H54 (cell line): ENCODE measurements around the gene CDC42BPG.

Experiments
- DNase-seq: peaks from one replicate; pipeline ENCODE4 v3.0.0; 2011; ENCODE audit warnings: low spot score, mixed read lengths; ENCODE audit not compliant: insufficient read length
- FAIRE-seq: peaks from 3 replicates; lab custom pipeline; 2011; peaks lifted over from hg19 to GRCh38; lab: Jason Lieb, UNC
- POLR2A ChIP-seq: IDR thresholded peaks from 2 replicates; pipeline ENCODE4 v1.6.1; 2011; ENCODE audit warnings: low read depth, mild to moderate bottlenecking, low read length

The CDC42BPG gene

DNA sequence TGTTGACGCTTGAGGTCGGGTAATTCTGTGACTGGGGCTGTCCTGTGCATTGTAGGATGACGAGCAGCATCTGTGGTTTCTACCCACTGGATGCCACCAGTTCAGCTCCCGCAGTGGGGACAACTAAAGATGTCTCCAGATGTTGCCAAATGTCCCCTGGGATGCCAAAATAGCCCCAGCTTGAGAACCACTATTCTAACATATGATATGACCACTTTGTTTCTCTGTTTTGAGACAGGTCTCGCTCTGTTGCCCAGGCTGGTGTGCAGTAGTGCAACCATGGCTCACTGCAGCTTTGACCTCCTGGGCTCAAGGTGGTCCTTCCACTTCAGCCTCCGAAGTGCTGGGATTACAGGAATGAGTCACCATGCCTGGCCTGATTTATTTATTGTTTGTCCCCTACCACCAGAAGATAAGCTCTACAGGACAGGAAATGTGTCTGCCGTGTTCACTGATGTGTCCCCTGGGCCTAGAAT, 29.7 kb downstream of the CDC42BPG start:
- no peak for FAIRE-seq
- DNase-seq = no peak
- no peak for TF ChIP-seq POLR2A

DNA sequence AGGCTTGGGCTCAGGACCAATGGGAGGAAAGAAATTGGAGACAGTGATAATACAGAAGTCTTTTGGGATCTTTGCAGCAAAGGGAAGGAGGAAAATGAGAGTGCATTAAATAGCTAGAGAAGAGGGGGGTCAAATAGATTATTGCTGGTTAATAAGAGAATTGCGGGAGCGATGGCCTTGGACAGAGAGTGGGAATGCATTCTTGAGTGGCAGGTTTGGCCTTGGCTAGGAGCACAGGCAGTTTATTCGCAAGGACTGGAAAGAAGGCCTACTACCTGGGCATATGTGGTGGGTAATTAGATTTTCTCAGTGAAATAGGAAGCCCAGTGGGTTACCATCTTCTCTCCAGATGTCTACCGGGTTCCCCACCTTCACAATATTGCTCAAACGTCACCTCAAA, 30.6 kb downstream of the CDC42BPG start:
- DNase-seq (no peak), FAIRE-seq (no peak)
- TF ChIP-seq POLR2A = no peak

GRCh38 chr11:64810891-64811272, 33.6 kb downstream of the CDC42BPG start:
- TF ChIP-seq POLR2A = no peak
- peak; percentile 51 for DNase-seq
- FAIRE-seq = no peak

- FAIRE-seq (no peak), DNase-seq (peak; percentile 99)
- peak; percentile 84 for TF ChIP-seq POLR2A
These were observed 34.1 kb downstream of the CDC42BPG start, which contains the start of gene MEN1 for GRCh38 chr11:64810271-64810890. Gene MEN1, minus strand, starts transcription at chr11:64810551. Its CDS starts 442 bp downstream, at chr11:64810109.

- FAIRE-seq (no peak), DNase-seq (no peak)
- no peak for TF ChIP-seq POLR2A
These were observed 34.6 kb downstream of the CDC42BPG start for GRCh38 chr11:64809781-64810241.

DNA sequence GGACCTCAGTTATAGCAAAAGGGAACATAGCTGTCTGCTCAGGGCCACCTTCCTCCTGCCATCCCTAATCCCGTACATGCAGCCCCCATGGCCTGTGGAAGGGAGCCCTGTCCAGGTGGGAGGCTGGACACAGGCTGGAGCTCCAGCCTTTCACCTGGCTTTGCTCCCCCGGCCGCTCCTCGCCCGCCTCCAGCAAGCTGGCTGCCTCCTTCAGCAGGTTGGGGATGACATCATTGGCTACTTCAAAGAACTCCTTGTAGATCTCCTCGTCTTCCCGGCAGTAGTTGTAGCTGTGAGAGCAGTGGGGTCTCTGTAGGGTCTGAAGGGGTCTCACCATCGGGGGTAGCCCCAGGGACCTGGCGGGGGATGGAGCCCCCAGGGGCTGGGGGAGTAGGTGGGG, 39.0 kb downstream of the CDC42BPG start:
- no peak for FAIRE-seq
- DNase-seq = no peak
- no peak for TF ChIP-seq POLR2A

DNA sequence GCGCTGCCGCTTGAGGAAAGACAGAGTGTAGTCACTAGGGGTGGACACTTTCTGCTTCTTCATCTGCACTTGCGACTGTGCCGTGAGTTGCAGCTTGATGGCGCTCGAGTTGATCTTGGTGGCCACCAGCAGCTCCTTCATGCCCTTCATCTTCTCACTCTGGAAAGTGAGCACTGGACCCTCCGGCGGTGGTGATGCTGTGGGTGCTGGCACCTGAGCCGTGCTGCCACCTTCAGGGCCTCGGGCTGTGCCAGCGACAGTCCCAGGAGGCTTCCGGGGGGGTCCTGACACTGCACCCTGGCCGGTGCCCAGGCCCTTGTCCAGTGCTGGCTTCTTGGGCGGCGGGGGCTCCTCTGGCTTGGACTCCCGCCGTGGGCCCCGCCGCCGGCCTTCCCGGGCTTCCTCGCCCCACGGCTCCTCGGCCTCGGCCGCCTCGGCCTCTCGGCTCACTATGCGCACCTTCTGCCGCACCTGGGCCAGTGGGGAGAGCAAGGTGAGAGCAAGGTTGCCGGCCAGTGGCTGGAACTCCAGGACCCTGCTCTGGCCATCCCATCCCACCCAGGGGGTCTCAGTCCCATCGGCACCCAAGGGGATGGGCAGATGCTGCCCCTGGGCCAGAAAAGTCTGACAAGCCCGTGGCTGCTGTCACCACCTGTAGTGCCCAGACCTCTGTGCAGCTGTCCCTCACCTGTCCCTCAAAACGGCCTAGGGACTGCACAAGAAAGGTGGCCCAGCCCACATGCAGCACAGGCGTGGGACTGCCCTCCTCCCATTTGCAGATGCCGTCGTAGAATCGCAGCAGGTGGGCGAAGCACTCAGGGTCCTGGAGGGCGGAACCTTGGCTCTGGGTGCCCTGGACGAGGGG, 39.9 kb downstream of the CDC42BPG start:
- TF ChIP-seq POLR2A = no peak
- DNase-seq (no peak), FAIRE-seq (no peak)

DNA sequence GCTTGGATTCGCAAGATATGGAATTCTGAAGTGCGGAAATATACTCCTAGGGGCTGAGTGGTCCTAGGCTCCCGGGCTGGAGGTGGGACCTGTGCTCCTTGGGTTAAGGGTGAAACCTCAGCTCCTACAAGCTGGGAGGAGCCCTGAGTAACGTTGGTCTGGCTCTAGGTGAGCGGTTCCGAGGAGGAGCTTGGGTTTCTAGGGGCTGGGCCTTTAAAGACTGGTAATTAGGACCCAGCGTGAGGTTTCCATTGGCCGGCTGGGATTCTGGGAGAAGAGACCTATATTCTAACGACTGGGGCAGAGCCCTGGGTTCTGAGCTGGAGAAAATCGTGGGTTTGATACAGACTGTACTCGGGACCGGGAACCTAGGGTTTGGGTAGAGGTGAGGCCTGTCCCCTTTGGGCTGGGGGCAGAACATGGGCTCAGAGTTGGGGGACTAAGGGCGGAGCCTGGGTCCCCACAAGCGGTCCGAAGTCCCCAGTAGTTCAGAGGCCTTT, 40.6 kb downstream of the CDC42BPG start:
- TF ChIP-seq POLR2A = no peak
- DNase-seq = peak; percentile 57
- FAIRE-seq = no peak

- DNase-seq (peak; percentile 95), FAIRE-seq (peak; percentile 15)
- TF ChIP-seq POLR2A = no peak
These were observed 41.2 kb downstream of the CDC42BPG start, which contains the start of gene MAP4K2 for GRCh38 chr11:64803158-64803845. Gene MAP4K2, minus strand, starts transcription at chr11:64803214. Its CDS starts 65 bp downstream, at chr11:64803149.

DNA sequence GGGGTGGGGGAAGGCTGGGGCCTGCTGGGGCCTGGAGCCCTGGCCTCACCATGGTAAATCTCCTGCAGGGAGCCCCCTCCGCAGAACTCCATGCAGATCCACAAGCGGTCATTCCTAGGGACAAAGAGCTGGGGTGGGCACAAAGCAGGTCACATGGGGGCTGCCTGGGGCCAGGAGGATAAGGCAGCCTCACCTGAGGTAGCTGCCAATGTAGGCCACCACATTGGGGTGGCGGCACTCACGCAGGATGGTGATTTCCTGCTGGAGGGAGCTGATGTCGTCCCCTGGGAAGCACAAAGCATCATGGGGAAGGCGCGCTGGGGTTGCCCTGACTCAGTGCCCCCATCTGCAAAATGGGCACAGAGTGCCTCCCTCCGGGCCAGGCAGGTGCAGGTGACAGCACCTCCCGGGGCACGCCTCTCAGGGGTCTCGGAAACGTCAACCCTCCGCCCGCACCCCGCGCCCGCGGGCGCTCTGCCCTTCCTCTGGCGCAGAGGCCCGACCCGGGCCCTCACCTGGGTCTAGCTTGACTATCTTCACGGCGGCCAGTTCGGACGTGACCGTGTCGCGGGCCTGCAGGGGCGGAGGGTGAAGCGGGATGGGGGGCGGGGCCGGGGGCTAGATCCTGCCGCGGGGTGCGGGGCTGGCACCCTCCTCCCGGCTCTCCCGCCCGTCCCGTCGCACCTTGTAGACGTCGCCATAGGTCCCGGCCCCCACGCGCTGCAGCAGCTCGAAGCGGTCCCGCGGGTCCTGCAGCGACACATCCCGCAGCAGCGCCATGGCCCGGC, 41.9 kb downstream of the CDC42BPG start:
- peak; percentile 46; the same call in 1 of the 2 replicates for TF ChIP-seq POLR2A
- DNase-seq (no peak), FAIRE-seq (no peak)

DNA sequence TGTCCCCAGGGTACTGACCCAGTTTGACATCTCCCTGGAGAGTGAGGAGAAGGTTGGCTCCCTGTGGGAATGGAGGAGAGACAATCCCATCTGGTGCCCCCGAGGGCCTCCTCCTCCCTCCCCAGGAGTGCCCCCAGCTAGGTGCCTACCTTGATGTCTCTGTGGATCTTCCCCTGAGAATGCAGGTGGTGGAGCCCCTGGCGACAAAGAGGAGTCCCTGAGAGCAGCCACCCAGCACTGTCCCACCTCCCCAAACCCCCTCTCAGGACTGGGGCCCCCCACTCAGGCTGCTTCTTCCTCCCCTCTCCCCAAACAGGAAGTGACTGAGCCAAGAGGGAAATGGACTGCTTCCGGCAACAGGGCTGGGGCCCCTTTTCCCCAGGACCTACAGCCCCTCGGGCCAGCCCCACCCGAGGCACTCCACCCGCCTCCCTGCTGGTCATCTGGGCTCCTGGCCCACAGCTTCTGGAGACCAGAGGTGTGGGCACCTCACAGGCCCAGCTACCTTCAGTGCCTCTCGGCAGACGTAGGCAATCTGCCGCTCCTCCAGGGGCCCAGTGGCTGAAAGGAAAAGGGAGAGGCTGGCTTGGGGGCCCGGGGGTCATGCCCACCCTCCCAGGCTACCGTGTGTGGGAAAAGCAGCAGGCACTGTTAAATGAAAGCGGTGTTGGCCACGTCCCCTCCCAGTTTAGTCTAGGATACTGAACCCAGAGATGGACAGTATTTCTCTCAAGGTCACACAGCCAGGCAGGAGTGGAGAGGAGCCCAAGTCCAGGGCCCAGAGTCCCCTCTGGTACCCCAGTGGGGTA, 42.7 kb downstream of the CDC42BPG start:
- FAIRE-seq = no peak
- no peak for DNase-seq
- TF ChIP-seq POLR2A = no peak

- DNase-seq (no peak), FAIRE-seq (no peak)
- TF ChIP-seq POLR2A = no peak
These were observed 43.3 kb downstream of the CDC42BPG start for GRCh38 chr11:64801158-64801464.
